Mesenchymal stem cell (in vitro differentiated cells and primary cell): ENCODE measurements around the gene SORBS2.
A peak's percentile ranks its signal among the peaks of the same experiment; 100 is the strongest.

Experiments used
- DNase-seq: peaks from one replicate; pipeline ENCODE4 v3.0.0-alpha.2; 2013
- H2AFZ ChIP-seq: one replicate; pipeline ENCODE4 v1.6.1; 2013; ENCODE audit warnings: low read depth, mild to moderate bottlenecking, control low read depth, inconsistent platforms, low read length, moderate library complexity
- H2AK5ac ChIP-seq: 2 replicates; pipeline ENCODE4 v1.6.1; 2013; ENCODE audit warnings: low read length, moderate library complexity, mild to moderate bottlenecking, inconsistent platforms; ENCODE audit not compliant: severe bottlenecking
- H2BK120ac ChIP-seq: one replicate; pipeline ENCODE4 v1.6.1; 2013; ENCODE audit warnings: low read depth, mild to moderate bottlenecking, inconsistent platforms, low read length, moderate library complexity
- H2BK12ac ChIP-seq, 2 experiments: one replicate each; pipeline ENCODE4 v1.6.1; 2013; ENCODE audit warnings: inconsistent platforms in 2 of 2, low read length in 2 of 2, mild to moderate bottlenecking in 2 of 2, moderate library complexity in 2 of 2, control low read depth in 1 of 2
- H2BK15ac ChIP-seq: one replicate; pipeline ENCODE4 v1.6.1; 2013; ENCODE audit warnings: mild to moderate bottlenecking, low read depth, inconsistent platforms; ENCODE audit not compliant: poor library complexity, severe bottlenecking
- H2BK5ac ChIP-seq: 2 replicates; pipeline ENCODE4 v1.6.1; 2013; ENCODE audit warnings: low read depth, mild to moderate bottlenecking, low read length, control low read depth, inconsistent platforms; ENCODE audit not compliant: poor library complexity, severe bottlenecking
- H3K14ac ChIP-seq, 2 experiments: one replicate each; pipeline ENCODE4 v1.6.1; 2013; ENCODE audit warnings: inconsistent platforms in 2 of 2, low read length in 2 of 2, control low read depth in 1 of 2, mild to moderate bottlenecking in 1 of 2, moderate library complexity in 1 of 2
- H3K18ac ChIP-seq, 2 experiments: one replicate each; pipeline ENCODE4 v1.6.1; 2013; ENCODE audit warnings: inconsistent platforms in 2 of 2, low read length in 2 of 2, control low read depth in 1 of 2, low read depth in 1 of 2, mild to moderate bottlenecking in 1 of 2
- H3K23ac ChIP-seq, 2 experiments: one replicate each; pipeline ENCODE4 v1.6.1; 2013; ENCODE audit warnings: inconsistent platforms in 2 of 2, low read length in 2 of 2, mild to moderate bottlenecking in 2 of 2, moderate library complexity in 2 of 2, control low read depth in 1 of 2
- H3K27ac ChIP-seq: 2 replicates; pipeline ENCODE4 v1.5.1; 2013; ENCODE audit warnings: mild to moderate bottlenecking, moderate library complexity, low read length, control low read depth, inconsistent platforms; ENCODE audit not compliant: poor library complexity, severe bottlenecking
- H3K27me3 ChIP-seq, 2 experiments: 2 replicates each; pipeline versions ENCODE4 v1.6.1 to v1.7.0; 2013; ENCODE audit warnings: low read length in 2 of 2, mild to moderate bottlenecking in 2 of 2, moderate library complexity in 2 of 2, control low read depth in 1 of 2, inconsistent platforms in 1 of 2; ENCODE audit not compliant: control insufficient read depth in 1 of 2, insufficient read depth in 1 of 2
- H3K36me3 ChIP-seq, 2 experiments: 2 replicates each; pipeline versions ENCODE4 v1.6.1 to v1.7.0; 2013; ENCODE audit warnings: low read length in 2 of 2, control low read depth in 1 of 2, inconsistent platforms in 1 of 2, low read depth in 1 of 2, mild to moderate bottlenecking in 1 of 2; ENCODE audit not compliant: insufficient read depth in 2 of 2, control insufficient read depth in 1 of 2
- H3K4ac ChIP-seq, 2 experiments: one replicate each; pipeline ENCODE4 v1.6.1; 2013; ENCODE audit warnings: inconsistent platforms in 2 of 2, low read length in 2 of 2, mild to moderate bottlenecking in 2 of 2, moderate library complexity in 2 of 2, control low read depth in 1 of 2, low read depth in 1 of 2
- H3K4me1 ChIP-seq: 2 replicates; pipeline ENCODE4 v1.6.1; 2013; ENCODE audit warnings: low read depth, low read length, control low read depth; ENCODE audit not compliant: control insufficient read depth, insufficient read depth
- H3K4me2 ChIP-seq: 2 replicates; pipeline ENCODE4 v1.6.1; 2013; ENCODE audit warnings: low read length, mild to moderate bottlenecking, inconsistent platforms; ENCODE audit not compliant: poor library complexity, severe bottlenecking
- H3K4me3 ChIP-seq, 2 experiments: 2 replicates each; pipeline versions ENCODE4 v1.5.1 to v1.7.0; 2013; ENCODE audit warnings: low read length in 2 of 2, mild to moderate bottlenecking in 2 of 2, control low read depth in 1 of 2, low read depth in 1 of 2; ENCODE audit not compliant: insufficient read depth in 1 of 2
- H3K79me1 ChIP-seq: replicated peaks from 2 replicates; pipeline ENCODE4 v1.6.1; 2013; ENCODE audit warnings: mild to moderate bottlenecking, control low read depth, low read length, inconsistent platforms; ENCODE audit not compliant: poor library complexity, severe bottlenecking
- H3K9ac ChIP-seq: 2 replicates; pipeline ENCODE4 v1.7.0; 2013; ENCODE audit warnings: mild to moderate bottlenecking, low read length, moderate library complexity
- H3K9me3 ChIP-seq: 2 replicates; pipeline ENCODE4 v1.7.0; 2013; ENCODE audit warnings: mild to moderate bottlenecking, low read length; ENCODE audit not compliant: control insufficient read depth
- H4K8ac ChIP-seq: one replicate; pipeline ENCODE4 v1.6.1; 2013; ENCODE audit warnings: inconsistent platforms, mild to moderate bottlenecking, low read length, moderate library complexity
- H4K91ac ChIP-seq: one replicate; pipeline ENCODE4 v1.6.1; 2013; ENCODE audit warnings: mild to moderate bottlenecking, low read length, inconsistent platforms
- WGBS: methylation state at CpG from one replicate; pipeline ENCODE4 v1.1.7; 2013; ENCODE audit warnings: mixed read lengths; 5-methylcytosine and 5-hydroxymethylcytosine counted together

Gene SORBS2

GRCh38 chr4:185713731-185714130 lies 98.3 kb downstream of the SORBS2 start:
- no peak overlapping the region for H3K18ac ChIP-seq
- H3K9me3 ChIP-seq, result no peaks in the 10 kb centered on the region
- peaks cover 8% of the 10 kb centered on the region for H3K4me1 ChIP-seq
- DNase-seq, result no peak
- no peaks in the 10 kb centered on the region for H3K36me3 ChIP-seq
- H2BK5ac ChIP-seq, result no peak overlapping the region
- H2BK12ac ChIP-seq, result no peak overlapping the region
- 98% methylated on average over 1 of the region's 1 CpG for WGBS
- no peak overlapping the region for H4K91ac ChIP-seq
- no peak overlapping the region for H2BK120ac ChIP-seq
- H2AK5ac ChIP-seq, result no peak overlapping the region
- no peak overlapping the region for H3K4ac ChIP-seq
- no peak overlapping the region for H4K8ac ChIP-seq
- H3K23ac ChIP-seq, result no peak overlapping the region
- H2AFZ ChIP-seq, result no peak overlapping the region
- H2BK15ac ChIP-seq, result no peak overlapping the region
- H3K4me2 ChIP-seq, result no peak overlapping the region
- H3K27me3 ChIP-seq, result no peaks in the 10 kb centered on the region
- no peaks in the 10 kb centered on the region for H3K79me1 ChIP-seq
- H3K27ac ChIP-seq, result no peak overlapping the region
- H3K4me3 ChIP-seq, result no peak overlapping the region
- no peak overlapping the region for H3K14ac ChIP-seq
- no peak overlapping the region for H3K9ac ChIP-seq

GRCh38 chr4:185713272-185713671 lies 98.7 kb downstream of the SORBS2 start:
- peak overlapping the region; percentile 60 for H2BK15ac ChIP-seq
- H3K4me1 ChIP-seq, result peaks cover 8% of the 10 kb centered on the region
- H2BK12ac ChIP-seq, result no peak overlapping the region
- no peak overlapping the region for H3K4me3 ChIP-seq
- H2BK5ac ChIP-seq, result no peak overlapping the region
- H2AK5ac ChIP-seq, result no peak overlapping the region
- H3K4ac ChIP-seq, result no peak overlapping the region
- no peak overlapping the region for H3K14ac ChIP-seq
- H4K91ac ChIP-seq, result no peak overlapping the region
- no peak overlapping the region for H2BK120ac ChIP-seq
- no peaks in the 10 kb centered on the region for H3K9me3 ChIP-seq
- no peaks in the 10 kb centered on the region for H3K27me3 ChIP-seq
- no peak overlapping the region for H3K4me2 ChIP-seq
- no peaks in the 10 kb centered on the region for H3K36me3 ChIP-seq
- no peak overlapping the region for H3K18ac ChIP-seq
- H3K79me1 ChIP-seq, result no peaks in the 10 kb centered on the region
- no peak overlapping the region for H3K23ac ChIP-seq
- DNase-seq, result no peak
- no peak overlapping the region for H3K9ac ChIP-seq
- H2AFZ ChIP-seq, result no peak overlapping the region
- 69% methylated on average over 3 of the region's 5 CpGs for WGBS
- H3K27ac ChIP-seq, result no peak overlapping the region
- H4K8ac ChIP-seq, result no peak overlapping the region

GRCh38 chr4:185712350-185713024 lies 99.5 kb downstream of the SORBS2 start:
- H4K91ac ChIP-seq, result no peak overlapping the region
- no peaks in the 10 kb centered on the region for H3K36me3 ChIP-seq
- no peak for DNase-seq
- H2BK5ac ChIP-seq, result no peak overlapping the region
- no peak overlapping the region for H3K27ac ChIP-seq
- H3K9ac ChIP-seq, result no peak overlapping the region
- H2AK5ac ChIP-seq, result no peak overlapping the region
- no peak overlapping the region for H3K4me3 ChIP-seq
- WGBS, result 86% methylated on average over 18 of the region's 18 CpGs
- H3K4ac ChIP-seq, result peak overlapping the region in 1 of 2 experiments; percentile 13
- peaks cover 6% of the 10 kb centered on the region for H3K4me1 ChIP-seq
- no peak overlapping the region for H2BK12ac ChIP-seq
- no peak overlapping the region for H3K14ac ChIP-seq
- no peak overlapping the region for H2BK15ac ChIP-seq
- no peaks in the 10 kb centered on the region for H3K9me3 ChIP-seq
- no peaks in the 10 kb centered on the region for H3K79me1 ChIP-seq
- H2BK120ac ChIP-seq, result no peak overlapping the region
- no peak overlapping the region for H3K18ac ChIP-seq
- no peak overlapping the region for H4K8ac ChIP-seq
- H3K4me2 ChIP-seq, result no peak overlapping the region
- no peaks in the 10 kb centered on the region for H3K27me3 ChIP-seq
- no peak overlapping the region for H3K23ac ChIP-seq
- no peak overlapping the region for H2AFZ ChIP-seq

GRCh38 chr4:185711726-185712125 lies 100.3 kb downstream of the SORBS2 start:
- H3K9me3 ChIP-seq, result no peaks in the 10 kb centered on the region
- H3K9ac ChIP-seq, result no peak overlapping the region
- no peak overlapping the region for H2BK120ac ChIP-seq
- no peak overlapping the region for H2BK15ac ChIP-seq
- H3K4me2 ChIP-seq, result no peak overlapping the region
- no peak overlapping the region for H2BK12ac ChIP-seq
- peak; percentile 12 for DNase-seq
- H3K36me3 ChIP-seq, result no peaks in the 10 kb centered on the region
- no peak overlapping the region for H3K14ac ChIP-seq
- H3K79me1 ChIP-seq, result no peaks in the 10 kb centered on the region
- no peaks in the 10 kb centered on the region for H3K27me3 ChIP-seq
- no peak overlapping the region for H3K4me3 ChIP-seq
- no peak overlapping the region for H3K18ac ChIP-seq
- H3K4ac ChIP-seq, result no peak overlapping the region
- no peak overlapping the region for H4K91ac ChIP-seq
- no peak overlapping the region for H2BK5ac ChIP-seq
- H3K23ac ChIP-seq, result no peak overlapping the region
- H4K8ac ChIP-seq, result no peak overlapping the region
- H3K27ac ChIP-seq, result no peak overlapping the region
- no peak overlapping the region for H2AFZ ChIP-seq
- no peak overlapping the region for H2AK5ac ChIP-seq
- H3K4me1 ChIP-seq, result peaks cover 4% of the 10 kb centered on the region
- 94% methylated on average over 3 of the region's 4 CpGs for WGBS
